Measurements from ENCODE around the gene PTPRM. TPM values are rescaled to one million over a fixed set of nuclear protein-coding genes. Genes with fewer than 3 reads are reported as not detected.

The PTPRM gene
- total and polyA plus RNA-seq, 2 of the 4 experiments (the other 2 are of a cell fraction), result 28.3 to 51.2 TPM

DNA sequence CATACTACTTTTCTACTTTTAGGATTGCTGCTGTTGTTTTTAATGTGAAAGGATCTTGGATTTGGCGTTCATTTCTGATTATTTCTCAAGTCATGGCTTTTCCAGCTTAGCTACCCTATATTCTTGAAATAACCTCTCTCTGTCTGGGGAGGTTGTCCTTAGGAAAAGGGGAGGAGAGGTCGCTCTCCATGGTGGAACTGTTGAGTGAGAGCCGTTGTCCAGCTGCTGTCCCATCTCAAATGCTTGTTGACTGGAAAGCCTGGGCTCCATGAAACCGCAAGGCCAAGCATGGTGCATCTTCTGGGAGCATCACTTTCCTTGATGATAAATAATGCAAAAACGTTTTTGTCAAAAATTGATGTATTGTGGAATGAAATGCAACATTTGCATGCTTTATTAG lies 563.0 kb downstream of the PTPRM start:
- dilution Hi-C loops (cut with HindIII; ENCODE audit: low sequenced_read_pairs, unreplicated experiment), result no loop called here

More for the DNA sequence above, 563.0 kb downstream of the PTPRM start:
- H2AK5ac ChIP-seq (ENCODE audit: low read depth, low read length), result no peak overlapping the region
- H3K4me1 ChIP-seq (ENCODE audit: control insufficient read depth, insufficient read depth, low read length), result no peaks in the 10 kb centered on the region
- intact Hi-C loops (cut with micrococcal nuclease) (no loop called here), in situ Hi-C loops (cut with MboI; ENCODE audit: low sequenced_read_pairs) (no loop called here)
- H2AK9ac ChIP-seq (replicated peaks; ENCODE audit: low read depth, low read length, poor library complexity), result no peak overlapping the region
- TF ChIP-seq RFX5 (IDR thresholded peaks at IDR 0.05; ENCODE audit: low read depth, low read length) (no peak), RAD21 (IDR thresholded peaks at IDR 0.05; ENCODE audit: low read length) (no peak), NFE2L2 (IDR thresholded peaks at IDR 0.05; ENCODE audit: low read depth, low read length) (no peak), MAFK (IDR thresholded peaks at IDR 0.05; ENCODE audit: low read depth, low read length) (no peak), ELK1 (IDR thresholded peaks at IDR 0.05; ENCODE audit: borderline replicate concordance, low read depth, low read length) (no peak), CEBPB (IDR thresholded peaks at IDR 0.05; ENCODE audit: low read depth, low read length) (no peak), POLR2A (IDR thresholded peaks at IDR 0.05; ENCODE audit: low read depth, low read length) (no peak), SMC3 (IDR thresholded peaks at IDR 0.05; ENCODE audit: low read depth, low read length) (no peak), RCOR1 (IDR thresholded peaks at IDR 0.05; ENCODE audit: insufficient replicate concordance, low read length) (no peak), CTCF (conservative IDR thresholded peaks at IDR 0.05; ENCODE audit: low read depth, low read length) (no peak), MAZ (IDR thresholded peaks at IDR 0.05; ENCODE audit: borderline replicate concordance, low read depth, low read length) (no peak), CHD1 (IDR thresholded peaks at IDR 0.05; ENCODE audit: low read depth, low read length) (no peak), FOS (IDR thresholded peaks at IDR 0.05; ENCODE audit: low read depth, low read length) (no peak), MXI1 (IDR thresholded peaks at IDR 0.05; ENCODE audit: borderline replicate concordance, low read depth, low read length) (no peak), BHLHE40 (IDR thresholded peaks at IDR 0.05; ENCODE audit: low read depth, low read length) (no peak)
- TF ChIP-seq, protein P1, sequence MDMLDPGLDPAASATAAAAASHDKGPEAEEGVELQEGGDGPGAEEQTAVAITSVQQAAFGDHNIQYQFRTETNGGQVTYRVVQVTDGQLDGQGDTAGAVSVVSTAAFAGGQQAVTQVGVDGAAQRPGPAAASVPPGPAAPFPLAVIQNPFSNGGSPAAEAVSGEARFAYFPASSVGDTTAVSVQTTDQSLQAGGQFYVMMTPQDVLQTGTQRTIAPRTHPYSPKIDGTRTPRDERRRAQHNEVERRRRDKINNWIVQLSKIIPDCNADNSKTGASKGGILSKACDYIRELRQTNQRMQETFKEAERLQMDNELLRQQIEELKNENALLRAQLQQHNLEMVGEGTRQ (IDR thresholded peaks at IDR 0.05; ENCODE audit: low read depth, low read length), result no peak
- no peak overlapping the region for H3K27ac ChIP-seq (ENCODE audit: insufficient read depth, low read length)
- ATAC-seq (ENCODE audit: low read depth), result no peak
- H4K8ac ChIP-seq (ENCODE audit: low read depth in 2 of 2, low read length in 2 of 2), result no peak overlapping the region
- H3K9me1 ChIP-seq (ENCODE audit: insufficient read depth, low read length), result peaks cover 3% of the 10 kb centered on the region; the same call in 1 of the 2 replicates
- H3K14ac ChIP-seq (replicated peaks; ENCODE audit: low read depth, low read length), result no peak overlapping the region
- CTCF ChIA-PET, result no interaction called here
- H3K23ac ChIP-seq (ENCODE audit: low read depth, low read length), result no peak overlapping the region
- no peak overlapping the region for H3K18ac ChIP-seq (ENCODE audit: low read depth, low read length)
- WGBS, 2 experiments (ENCODE audit: extremely low coverage in 2 of 2, insufficient read length in 1 of 2), result no CpG with 5 or more reads among the region's 5 CpGs
- H2BK5ac ChIP-seq (ENCODE audit: low read depth, low read length, poor library complexity, severe bottlenecking), result no peak overlapping the region
- no peak overlapping the region for H2BK15ac ChIP-seq (ENCODE audit: low read depth, low read length)
- no peaks in the 10 kb centered on the region for H3K36me3 ChIP-seq (ENCODE audit: control insufficient read depth, insufficient read depth, low read length)
- H3K9ac ChIP-seq (ENCODE audit: low read depth, low read length), result no peak overlapping the region
- no peak overlapping the region for H3K4ac ChIP-seq (ENCODE audit: low read depth, low read length)
- H4K20me1 ChIP-seq (ENCODE audit: insufficient read depth, low read length), result no peaks in the 10 kb centered on the region
- no peak overlapping the region for H4K91ac ChIP-seq (ENCODE audit: insufficient read depth, low read depth, low read length)
- H3K79me1 ChIP-seq (ENCODE audit: low read depth in 1 of 2, low read length in 2 of 2), result no peaks in the 10 kb centered on the region
- peaks cover 2% of the 10 kb centered on the region; the same call in 1 of the 2 replicates for H3K9me3 ChIP-seq (ENCODE audit: control insufficient read depth, insufficient read depth, low read length)
- DNase-seq, result no peak
- no peak overlapping the region for H3K56ac ChIP-seq (ENCODE audit: extremely low read depth, insufficient read depth, low read length)
- no peak overlapping the region for H2AFZ ChIP-seq (replicated peaks; ENCODE audit: low read length, poor library complexity)
- H3K4me2 ChIP-seq (ENCODE audit: low read depth, low read length), result no peak overlapping the region
- H3K4me3 ChIP-seq (ENCODE audit: insufficient read depth, low read depth, low read length), result no peak overlapping the region
- H3K27me3 ChIP-seq (ENCODE audit: control insufficient read depth, insufficient read depth, low read length), result no peaks in the 10 kb centered on the region
- no peak overlapping the region for H2BK120ac ChIP-seq (ENCODE audit: low read depth, low read length)
- no peak overlapping the region for H4K5ac ChIP-seq (ENCODE audit: low read depth, low read length)
- BruUV-seq (replicated peaks), result no TSS peak
- POLR2A ChIA-PET (ENCODE audit: unreplicated experiment), result no interaction called here
- H2BK20ac ChIP-seq (ENCODE audit: low read depth, low read length), result no peak overlapping the region
